Measurements from ENCODE around the gene NKAPL. TPM values are rescaled to one million over a fixed set of nuclear protein-coding genes. Genes with fewer than 3 reads are reported as not detected.

The NKAPL gene
- total and polyA plus RNA-seq, 2 of the 13 experiments (the other 11 are each of a cell fraction or from before 2014, with no cell fraction given): not detected

DNA sequence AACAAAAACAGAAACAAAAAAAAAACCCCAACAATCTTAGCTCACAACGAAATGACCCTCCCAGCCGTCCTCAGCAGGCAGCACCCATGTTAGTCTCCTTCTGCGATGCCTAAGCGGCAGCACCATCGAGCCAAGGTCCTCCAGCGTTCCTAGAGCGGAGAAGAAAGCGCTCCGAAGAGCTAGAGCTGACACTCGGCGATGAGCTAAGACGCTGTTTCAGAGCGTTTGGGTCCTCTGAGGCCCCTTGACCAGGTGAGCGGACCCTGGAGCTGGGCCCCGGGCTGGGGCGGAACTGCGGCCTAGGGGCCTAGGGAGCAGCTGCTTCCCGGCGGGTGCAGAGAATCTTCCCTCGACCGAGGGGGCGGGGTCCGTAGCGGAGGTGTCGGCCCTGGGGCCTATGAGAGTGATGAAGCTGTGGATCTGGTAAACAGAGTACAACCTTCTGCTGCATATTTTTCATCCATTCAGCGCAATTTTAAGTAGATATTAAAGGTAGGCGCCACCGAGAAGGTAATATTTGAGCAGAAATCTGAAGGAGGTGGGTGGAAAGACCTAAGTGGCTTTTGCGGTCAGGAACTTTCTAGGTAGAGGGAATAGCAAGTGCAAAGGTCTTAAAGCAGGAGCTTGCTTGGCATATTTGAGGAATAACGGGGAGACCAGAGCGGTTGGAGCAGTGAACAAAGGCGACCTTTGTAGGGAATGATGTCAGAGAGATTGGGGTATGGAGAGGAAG is 8.0 kb downstream of the NKAPL start, which contains the start of gene ZSCAN26 (continued):
- TF ChIP-seq CBX5 (CRISPR knock-in tag; IDR thresholded peaks at IDR 0.05; ENCODE audit: borderline replicate concordance) (peak; percentile 88; the same call in 1 of the 2 replicates), ZNF17 (CRISPR knock-in tag; IDR thresholded peaks at IDR 0.05) (no peak; the same call in 1 of the 2 replicates), ZNF691 (CRISPR knock-in tag; IDR thresholded peaks at IDR 0.05; ENCODE audit: borderline replicate concordance, low read depth) (0 out of 2 replicates have a peak, but pooled peaks have one; percentile 74), NFIC (IDR thresholded peaks at IDR 0.05; ENCODE audit: low read length) (0 out of 2 replicates have a peak, but pooled peaks have one; percentile 40), MTA3 (CRISPR knock-in tag; IDR thresholded peaks at IDR 0.05) (no peak), RARG (CRISPR knock-in tag; IDR thresholded peaks at IDR 0.05; ENCODE audit: low read depth) (peak; percentile 88; the same call in 1 of the 2 replicates), NKX3-1 (CRISPR knock-in tag; IDR thresholded peaks at IDR 0.05) (peak; percentile 82), SUZ12 (IDR thresholded peaks at IDR 0.05; ENCODE audit: low read depth, low read length) (no peak), ZNF276 (CRISPR knock-in tag; IDR thresholded peaks at IDR 0.05; ENCODE audit: low read depth) (peak; percentile 76; the same call in 1 of the 2 replicates), FOXJ3 (CRISPR knock-in tag; IDR thresholded peaks at IDR 0.05; ENCODE audit: borderline replicate concordance) (peak; percentile 76; the same call in 1 of the 2 replicates), ZNF674 (CRISPR knock-in tag; IDR thresholded peaks at IDR 0.05; ENCODE audit: low read depth) (no peak), CCAR2 (optimal IDR thresholded peaks at IDR 0.05; ENCODE audit: low read depth, low read length) (no peak), ZNF652 (CRISPR knock-in tag; IDR thresholded peaks at IDR 0.05; ENCODE audit: borderline replicate concordance, low read depth) (peak; percentile 84)
- TF ChIP-seq, protein P1, sequence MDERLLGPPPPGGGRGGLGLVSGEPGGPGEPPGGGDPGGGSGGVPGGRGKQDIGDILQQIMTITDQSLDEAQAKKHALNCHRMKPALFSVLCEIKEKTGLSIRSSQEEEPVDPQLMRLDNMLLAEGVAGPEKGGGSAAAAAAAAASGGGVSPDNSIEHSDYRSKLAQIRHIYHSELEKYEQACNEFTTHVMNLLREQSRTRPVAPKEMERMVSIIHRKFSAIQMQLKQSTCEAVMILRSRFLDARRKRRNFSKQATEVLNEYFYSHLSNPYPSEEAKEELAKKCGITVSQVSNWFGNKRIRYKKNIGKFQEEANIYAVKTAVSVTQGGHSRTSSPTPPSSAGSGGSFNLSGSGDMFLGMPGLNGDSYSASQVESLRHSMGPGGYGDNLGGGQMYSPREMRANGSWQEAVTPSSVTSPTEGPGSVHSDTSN (CRISPR knock-in tag; IDR thresholded peaks at IDR 0.05): no peak
- TF ChIP-seq, protein P2, sequence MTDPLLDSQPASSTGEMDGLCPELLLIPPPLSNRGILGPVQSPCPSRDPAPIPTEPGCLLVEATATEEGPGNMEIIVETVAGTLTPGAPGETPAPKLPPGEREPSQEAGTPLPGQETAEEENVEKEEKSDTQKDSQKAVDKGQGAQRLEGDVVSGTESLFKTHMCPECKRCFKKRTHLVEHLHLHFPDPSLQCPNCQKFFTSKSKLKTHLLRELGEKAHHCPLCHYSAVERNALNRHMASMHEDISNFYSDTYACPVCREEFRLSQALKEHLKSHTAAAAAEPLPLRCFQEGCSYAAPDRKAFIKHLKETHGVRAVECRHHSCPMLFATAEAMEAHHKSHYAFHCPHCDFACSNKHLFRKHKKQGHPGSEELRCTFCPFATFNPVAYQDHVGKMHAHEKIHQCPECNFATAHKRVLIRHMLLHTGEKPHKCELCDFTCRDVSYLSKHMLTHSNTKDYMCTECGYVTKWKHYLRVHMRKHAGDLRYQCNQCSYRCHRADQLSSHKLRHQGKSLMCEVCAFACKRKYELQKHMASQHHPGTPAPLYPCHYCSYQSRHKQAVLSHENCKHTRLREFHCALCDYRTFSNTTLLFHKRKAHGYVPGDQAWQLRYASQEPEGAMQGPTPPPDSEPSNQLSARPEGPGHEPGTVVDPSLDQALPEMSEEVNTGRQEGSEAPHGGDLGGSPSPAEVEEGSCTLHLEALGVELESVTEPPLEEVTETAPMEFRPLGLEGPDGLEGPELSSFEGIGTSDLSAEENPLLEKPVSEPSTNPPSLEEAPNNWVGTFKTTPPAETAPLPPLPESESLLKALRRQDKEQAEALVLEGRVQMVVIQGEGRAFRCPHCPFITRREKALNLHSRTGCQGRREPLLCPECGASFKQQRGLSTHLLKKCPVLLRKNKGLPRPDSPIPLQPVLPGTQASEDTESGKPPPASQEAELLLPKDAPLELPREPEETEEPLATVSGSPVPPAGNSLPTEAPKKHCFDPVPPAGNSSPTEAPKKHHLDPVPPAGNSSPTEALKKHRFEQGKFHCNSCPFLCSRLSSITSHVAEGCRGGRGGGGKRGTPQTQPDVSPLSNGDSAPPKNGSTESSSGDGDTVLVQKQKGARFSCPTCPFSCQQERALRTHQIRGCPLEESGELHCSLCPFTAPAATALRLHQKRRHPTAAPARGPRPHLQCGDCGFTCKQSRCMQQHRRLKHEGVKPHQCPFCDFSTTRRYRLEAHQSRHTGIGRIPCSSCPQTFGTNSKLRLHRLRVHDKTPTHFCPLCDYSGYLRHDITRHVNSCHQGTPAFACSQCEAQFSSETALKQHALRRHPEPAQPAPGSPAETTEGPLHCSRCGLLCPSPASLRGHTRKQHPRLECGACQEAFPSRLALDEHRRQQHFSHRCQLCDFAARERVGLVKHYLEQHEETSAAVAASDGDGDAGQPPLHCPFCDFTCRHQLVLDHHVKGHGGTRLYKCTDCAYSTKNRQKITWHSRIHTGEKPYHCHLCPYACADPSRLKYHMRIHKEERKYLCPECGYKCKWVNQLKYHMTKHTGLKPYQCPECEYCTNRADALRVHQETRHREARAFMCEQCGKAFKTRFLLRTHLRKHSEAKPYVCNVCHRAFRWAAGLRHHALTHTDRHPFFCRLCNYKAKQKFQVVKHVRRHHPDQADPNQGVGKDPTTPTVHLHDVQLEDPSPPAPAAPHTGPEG (CRISPR knock-in tag; IDR thresholded peaks at IDR 0.05): peak; percentile 93; the same call in 1 of the 2 replicates
- TF ChIP-seq, protein P3, sequence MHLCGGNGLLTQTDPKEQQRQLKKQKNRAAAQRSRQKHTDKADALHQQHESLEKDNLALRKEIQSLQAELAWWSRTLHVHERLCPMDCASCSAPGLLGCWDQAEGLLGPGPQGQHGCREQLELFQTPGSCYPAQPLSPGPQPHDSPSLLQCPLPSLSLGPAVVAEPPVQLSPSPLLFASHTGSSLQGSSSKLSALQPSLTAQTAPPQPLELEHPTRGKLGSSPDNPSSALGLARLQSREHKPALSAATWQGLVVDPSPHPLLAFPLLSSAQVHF (CRISPR knock-in tag; IDR thresholded peaks at IDR 0.05): no peak
- TF ChIP-seq, protein P4, sequence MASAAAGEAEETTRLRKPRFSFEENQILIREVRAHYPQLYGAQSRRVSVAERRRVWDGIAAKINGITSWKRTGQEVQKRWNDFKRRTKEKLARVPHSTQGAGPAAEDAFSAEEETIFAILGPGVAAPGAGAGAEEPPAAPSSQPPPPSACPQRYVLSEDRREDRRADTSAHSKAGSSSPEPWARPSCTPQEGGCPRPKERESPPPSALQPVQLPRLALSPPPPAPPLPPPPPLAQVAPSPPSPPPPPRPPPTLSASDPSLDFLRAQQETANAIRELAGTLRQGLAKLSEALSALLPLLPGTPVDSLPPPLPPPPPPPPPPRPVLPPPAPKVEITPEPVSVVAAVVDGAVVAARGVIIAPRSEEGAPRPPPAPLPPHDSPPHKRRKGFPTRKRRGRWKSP (CRISPR knock-in tag; IDR thresholded peaks at IDR 0.05): peak; percentile 67

Measured in HepG2 (cell line).